Right lobe of liver (tissue), 6 donors: ENCODE measurements around the gene XAGE1A. TPM values are rescaled to one million over a fixed set of nuclear protein-coding genes. Genes with fewer than 3 reads are reported as not detected.
"Not testable (repeated sequence)": the region's sequence is repeated elsewhere in the genome, so short reads cannot be mapped to it uniquely, and the experiment has no call there.

Experiments used
- ATAC-seq, 4 donors: fragments of 200-7000 bp; cut with Tn5 transposase; one replicate each; pipeline ENCODE4 v1.9.1; 2020; ENCODE audit warnings: mild to moderate bottlenecking in 4 of 4, moderate library complexity in 4 of 4
- DNase-seq, 3 donors: peaks; one replicate each; pipeline ENCODE4 v3.0.0-alpha.2; 2020
- H3K27ac ChIP-seq, 3 donors: fragments of 200-600 bp; one replicate each; pipeline ENCODE4 v1.8.0; 2022
- H3K27me3 ChIP-seq, 2 donors: fragments of 200-600 bp; one replicate each; pipeline ENCODE4 v1.8.0; 2022
- H3K36me3 ChIP-seq, 4 donors: fragments of 200-600 bp; sonication (generic) in 1 of 4; one replicate each; pipeline versions ENCODE4 v1.5.1 to v1.8.0; 2017 to 2022; ENCODE audit warnings: control low read depth in 1 of 4
- H3K4me1 ChIP-seq, 4 donors: fragments of 200-600 bp; sonication (generic) in 1 of 4; one replicate each; pipeline versions ENCODE4 v1.5.1 to v1.8.0; 2017 to 2022; ENCODE audit warnings: control low read depth in 1 of 4
- H3K4me3 ChIP-seq, 3 donors: fragments of 200-600 bp; one replicate each; pipeline ENCODE4 v1.8.0; 2022
- H3K9me3 ChIP-seq, 4 donors: fragments of 200-600 bp; sonication (generic) in 1 of 4; one replicate each; pipeline versions ENCODE4 v1.5.1 to v1.8.0; 2017 to 2022; ENCODE audit warnings: control low read depth in 1 of 4
- POLR2A ChIP-seq: fragments of 450-650 bp; IDR thresholded peaks from one replicate; pipeline ENCODE4 v1.6.1; 2017; ENCODE audit warnings: antibody characterized with exemption, mild to moderate bottlenecking
- WGBS: methylation state at CpG from one replicate; pipeline ENCODE4 v1.1.6; 2018; ENCODE audit warnings: low coverage, low lambda C conversion rate; ENCODE audit not compliant: insufficient coverage; ENCODE audit errors: missing lambda C conversion rate; 5-methylcytosine and 5-hydroxymethylcytosine counted together
- intact Hi-C, 2 donors: fragments of 100-400 bp; cut with DNase I; formaldehyde crosslinking; loops; one replicate each; pipeline versions ENCODE4 v1.11.2 to v1.14.1; 2022
- long read RNA-seq: library from polyadenylated mRNA; unstranded; transcript quantifications from one replicate; pipeline ENCODE4 v2.0.0, GENCODE V29; 2019
- total RNA-seq, 6 experiments: library from RNA; depleted of rRNA in 2 of 6; stranded (reverse); fragments of >200 nt in 2 of 6; fragmentation: NEBNext Ultra II Directional in 3 of 6; extraction: Animal tissue kit (Norgen Biotek cat#: 25700) in 3 of 6; gene quantifications; one replicate each; pipeline versions ENCODE4 v1.1.0 to v1.2.4, GENCODE V29; 2016 to 2023
- TF ChIP-seq, protein P1 (sequence below), 4 donors: fragments of 200-600 bp in 3 of 4; fragments of 450-650 bp in 1 of 4; IDR thresholded peaks; one replicate each; pipeline versions ENCODE4 v1.5.1 to v1.8.0; 2016 to 2022; ENCODE audit warnings: antibody characterized with exemption in 4 of 4, mild to moderate bottlenecking in 2 of 4
- donor health status: DM: no; HTN: yes; CAD: no.
- donor health status: DM: no; HTN: no; CAD: no.
- donor health status: DM: no; HTN: no; CAD: no.
- donor health status: DM: no; HTN: yes; CAD: no.
- donor health status: DM: no; HTN: yes; CAD: no.

XAGE1A gene, protein sequence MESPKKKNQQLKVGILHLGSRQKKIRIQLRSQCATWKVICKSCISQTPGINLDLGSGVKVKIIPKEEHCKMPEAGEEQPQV
- total RNA-seq = not detected
- long read RNA-seq = 0 reads

DNA sequence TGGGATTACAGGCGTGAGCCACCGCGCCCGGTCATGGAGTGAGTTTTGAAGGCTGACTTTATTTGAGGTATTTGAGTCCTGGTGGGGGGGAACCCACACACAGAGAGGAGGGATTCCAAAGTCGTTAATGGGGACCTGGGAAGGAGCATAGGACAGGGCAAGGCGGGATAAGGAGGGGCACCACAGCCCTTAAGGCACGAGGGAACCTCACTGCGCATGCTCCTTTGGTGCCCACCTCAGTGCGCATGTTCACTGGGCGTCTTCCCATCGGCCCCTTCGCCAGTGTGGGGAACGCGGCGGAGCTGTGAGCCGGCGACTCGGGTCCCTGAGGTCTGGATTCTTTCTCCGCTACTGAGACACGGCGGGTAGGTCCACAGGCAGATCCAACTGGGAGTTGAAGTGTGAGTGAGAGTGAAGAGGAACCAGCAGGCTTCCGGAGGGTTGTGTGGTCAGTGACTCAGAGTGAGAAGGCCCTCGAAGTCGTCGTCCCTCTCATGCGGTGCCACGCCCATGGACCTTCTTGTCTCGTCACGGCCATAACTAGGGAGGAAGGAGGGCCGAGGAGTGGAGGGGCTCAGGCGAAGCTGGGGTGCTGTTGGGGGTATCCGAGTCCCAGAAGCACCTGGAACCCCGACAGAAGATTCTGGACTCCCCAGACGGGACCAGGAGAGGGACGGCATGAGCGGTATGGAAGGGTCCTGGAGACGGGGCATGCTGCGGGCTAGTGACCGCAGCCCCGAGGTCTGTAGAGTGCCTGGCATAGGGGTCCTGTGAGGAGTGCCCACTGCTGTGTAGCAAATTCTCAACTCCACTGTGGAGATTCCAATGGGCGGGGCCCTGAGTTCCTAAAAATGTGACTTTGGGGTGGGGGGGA, at the start of gene XAGE1A:
Gene XAGE1A, plus strand, starts transcription at position 264 of the 874 bp plus-strand sequence. CDS start 1,554 bp downstream, outside the sequence.
- ATAC-seq = peak in 1 of 4 donors; percentile 44
- H3K4me3 ChIP-seq, H3K27me3 ChIP-seq, H3K9me3 ChIP-seq, H3K27ac ChIP-seq, H3K4me1 ChIP-seq, intact Hi-C loops, H3K36me3 ChIP-seq, DNase-seq: not testable (repeated sequence)
- WGBS = no CpG with 5 or more reads among the region's 41 CpGs

DNA sequence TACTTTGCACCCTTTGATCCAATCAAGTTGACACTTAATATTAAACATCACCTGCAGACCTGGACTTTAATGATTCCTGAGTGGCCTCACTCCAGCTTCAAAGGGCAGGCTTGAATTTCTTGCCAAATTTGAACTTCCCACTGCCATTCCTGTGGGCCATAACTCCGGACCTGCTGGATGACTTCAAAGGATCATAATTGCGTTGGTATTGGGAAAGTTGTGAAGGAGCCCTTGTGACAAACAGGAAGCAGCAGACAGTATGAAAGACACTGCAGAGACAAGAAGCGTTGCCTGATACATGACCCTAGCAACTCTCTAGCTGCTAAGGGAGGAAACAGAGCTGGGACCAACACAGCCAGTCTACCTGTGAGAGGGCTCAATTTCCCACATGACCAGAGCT, 43.6 kb upstream of the XAGE1A start:
- H3K36me3 ChIP-seq, H3K27ac ChIP-seq, intact Hi-C loops, H3K27me3 ChIP-seq, H3K9me3 ChIP-seq, DNase-seq, ATAC-seq, H3K4me3 ChIP-seq, H3K4me1 ChIP-seq: not testable (repeated sequence)
- 49% methylated on average over 3 of the region's 3 CpGs for WGBS

DNA sequence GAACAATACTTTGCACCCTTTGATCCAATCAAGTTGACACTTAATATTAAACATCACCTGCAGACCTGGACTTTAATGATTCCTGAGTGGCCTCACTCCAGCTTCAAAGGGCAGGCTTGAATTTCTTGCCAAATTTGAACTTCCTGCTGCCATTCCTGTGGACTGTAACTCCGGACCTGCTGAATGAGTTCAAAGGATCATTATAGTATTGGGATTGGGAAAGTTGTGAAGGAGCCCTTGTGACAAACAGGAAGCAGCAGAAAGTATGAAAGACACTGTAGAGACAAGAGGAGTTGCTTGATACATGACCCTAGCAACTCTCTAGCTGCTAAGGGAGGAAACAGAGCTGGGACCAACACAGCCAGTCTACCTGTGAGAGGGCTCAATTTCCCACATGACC, 24.3 kb upstream of the XAGE1A start:
- H3K27me3 ChIP-seq, DNase-seq, H3K9me3 ChIP-seq, ATAC-seq, H3K4me3 ChIP-seq, H3K36me3 ChIP-seq, H3K27ac ChIP-seq, intact Hi-C loops, H3K4me1 ChIP-seq: not testable (repeated sequence)
- WGBS = 20% methylated on average over 1 of the region's 1 CpG

DNA sequence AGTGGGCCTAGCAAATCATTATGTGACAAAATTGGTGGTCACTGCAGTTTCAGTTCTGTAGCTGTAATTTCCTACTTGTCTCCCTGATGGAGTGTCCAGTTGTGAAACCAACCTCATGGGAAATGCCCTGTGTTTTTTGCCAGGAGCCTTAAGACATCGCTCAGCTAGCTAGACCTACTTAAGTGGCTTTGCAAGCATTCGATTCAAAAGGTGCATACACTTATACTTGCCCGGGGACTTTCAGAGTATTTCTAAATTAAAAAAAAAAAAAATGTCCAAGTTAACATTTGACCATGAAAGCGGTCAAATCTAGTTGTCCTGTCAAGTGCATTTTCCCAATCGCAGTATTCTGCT, 788 bp downstream of the XAGE1A start:
- ATAC-seq, DNase-seq, H3K27me3 ChIP-seq, H3K36me3 ChIP-seq, intact Hi-C loops, H3K4me1 ChIP-seq, H3K9me3 ChIP-seq, H3K27ac ChIP-seq, H3K4me3 ChIP-seq: not testable (repeated sequence)
- no CpG with 5 or more reads among the region's 5 CpGs for WGBS

DNA sequence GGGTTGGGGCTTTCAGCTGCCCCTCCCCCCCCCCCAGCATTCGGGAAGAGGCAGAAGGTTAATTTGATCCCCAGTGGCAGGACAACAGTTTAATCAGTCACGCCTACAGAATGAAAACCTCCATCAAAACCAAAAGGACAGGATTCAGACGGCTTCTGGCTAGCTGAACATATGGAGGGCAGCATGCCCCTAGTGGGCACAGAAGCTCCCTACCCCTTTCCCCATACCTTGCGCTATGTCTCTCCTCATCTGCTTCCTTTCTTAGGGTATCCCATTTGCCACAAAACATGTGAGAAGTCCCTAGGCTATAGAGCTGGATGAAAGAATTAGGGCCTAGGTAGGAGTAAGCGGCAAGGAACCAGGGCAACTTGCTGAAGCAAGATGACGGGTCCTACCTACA, 5.8 kb downstream of the XAGE1A start:
- WGBS = no CpG with 5 or more reads among the region's 6 CpGs

DNA sequence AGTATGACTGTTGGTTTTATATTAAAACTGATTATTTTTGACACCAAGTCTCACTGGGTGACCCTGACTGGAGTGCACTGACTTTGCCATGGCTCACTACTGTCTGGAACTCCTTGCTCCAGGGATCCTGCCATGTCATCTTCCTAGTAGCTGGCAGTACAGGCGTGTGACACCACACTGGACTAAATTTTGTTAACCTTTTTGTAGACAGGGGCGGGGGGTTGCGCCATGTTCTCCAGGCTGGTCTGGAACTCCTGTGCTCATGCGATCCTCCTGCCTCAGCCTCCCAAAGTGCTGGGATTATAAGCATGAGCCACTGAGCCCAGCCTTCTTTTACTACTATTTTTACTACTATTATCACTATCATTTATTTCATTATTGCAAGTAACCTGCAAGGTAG, 8.9 kb downstream of the XAGE1A start:
- Histone ChIP-seq H3K4me3 (no peak overlapping the region), H3K9me3 (no peaks in the 10 kb centered on the region), H3K27ac (no peak overlapping the region), H3K36me3 (no peaks in the 10 kb centered on the region), H3K4me1 (no peaks in the 10 kb centered on the region), H3K27me3 (no peaks in the 10 kb centered on the region)
- TF ChIP-seq, protein P1, sequence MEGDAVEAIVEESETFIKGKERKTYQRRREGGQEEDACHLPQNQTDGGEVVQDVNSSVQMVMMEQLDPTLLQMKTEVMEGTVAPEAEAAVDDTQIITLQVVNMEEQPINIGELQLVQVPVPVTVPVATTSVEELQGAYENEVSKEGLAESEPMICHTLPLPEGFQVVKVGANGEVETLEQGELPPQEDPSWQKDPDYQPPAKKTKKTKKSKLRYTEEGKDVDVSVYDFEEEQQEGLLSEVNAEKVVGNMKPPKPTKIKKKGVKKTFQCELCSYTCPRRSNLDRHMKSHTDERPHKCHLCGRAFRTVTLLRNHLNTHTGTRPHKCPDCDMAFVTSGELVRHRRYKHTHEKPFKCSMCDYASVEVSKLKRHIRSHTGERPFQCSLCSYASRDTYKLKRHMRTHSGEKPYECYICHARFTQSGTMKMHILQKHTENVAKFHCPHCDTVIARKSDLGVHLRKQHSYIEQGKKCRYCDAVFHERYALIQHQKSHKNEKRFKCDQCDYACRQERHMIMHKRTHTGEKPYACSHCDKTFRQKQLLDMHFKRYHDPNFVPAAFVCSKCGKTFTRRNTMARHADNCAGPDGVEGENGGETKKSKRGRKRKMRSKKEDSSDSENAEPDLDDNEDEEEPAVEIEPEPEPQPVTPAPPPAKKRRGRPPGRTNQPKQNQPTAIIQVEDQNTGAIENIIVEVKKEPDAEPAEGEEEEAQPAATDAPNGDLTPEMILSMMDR (IDR thresholded peaks at IDR 0.05) = no peak
- no peak for TF ChIP-seq POLR2A
- intact Hi-C loops = no loop called here
- 75% methylated on average over 2 of the region's 4 CpGs for WGBS
- ATAC-seq = no peak
- no peak for DNase-seq

More for the DNA sequence above, 5.8 kb downstream of the XAGE1A start:
- DNase-seq, H3K4me1 ChIP-seq, H3K27me3 ChIP-seq, intact Hi-C loops, H3K27ac ChIP-seq, H3K36me3 ChIP-seq, H3K4me3 ChIP-seq, H3K9me3 ChIP-seq, ATAC-seq: not testable (repeated sequence)

DNA sequence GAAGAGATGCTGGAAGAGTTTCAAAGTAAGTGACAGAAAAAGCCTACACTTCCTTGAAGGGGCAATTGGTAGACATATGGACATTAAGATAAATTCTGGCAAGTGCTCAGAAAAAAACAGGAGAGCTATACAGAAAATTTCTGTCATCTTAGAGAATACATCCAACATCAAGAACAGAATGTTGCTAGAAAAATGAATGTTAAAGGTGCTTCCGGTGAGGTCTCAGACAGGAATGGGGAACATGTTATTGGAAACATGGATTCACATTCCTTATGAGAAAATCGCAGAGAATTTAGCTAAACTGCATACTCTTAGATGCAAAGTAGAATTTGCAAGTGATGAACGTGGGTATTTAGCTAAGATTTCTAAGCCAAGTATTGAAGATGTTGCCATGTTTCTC, 11.7 kb downstream of the XAGE1A start:
- Histone ChIP-seq H3K27me3 (no peaks in the 10 kb centered on the region), H3K27ac (no peak overlapping the region), H3K36me3 (no peaks in the 10 kb centered on the region), H3K4me3 (no peak overlapping the region), H3K4me1 (no peaks in the 10 kb centered on the region), H3K9me3 (no peaks in the 10 kb centered on the region)
- no peak for TF ChIP-seq POLR2A
- TF ChIP-seq, protein P1 (IDR thresholded peaks at IDR 0.05) = no peak
- DNase-seq (no peak), ATAC-seq (no peak)
- 63% methylated on average over 3 of the region's 3 CpGs for WGBS
- intact Hi-C loops = no loop called here
